Measurements from ENCODE around the gene MAU2.

- TF ChIP-seq GATA3 (IDR thresholded peaks at IDR 0.05; ENCODE audit: low read depth, low read length) = no peak
- no peak for TF ChIP-seq GATA2 (IDR thresholded peaks at IDR 0.05; ENCODE audit: low read depth, low read length)
Observed at GRCh38 chr19:19341026-19341425, 20.4 kb downstream of the MAU2 start.
